Measurements from ENCODE around the gene BRMS1L. TPM values are rescaled to one million over a fixed set of nuclear protein-coding genes. Genes with fewer than 3 reads are reported as not detected.

The BRMS1L gene
- total and polyA plus RNA-seq, 2 of the 13 experiments (the other 11 are each of a cell fraction or from before 2014, with no cell fraction given), result 21.1 to 23.8 TPM

DNA sequence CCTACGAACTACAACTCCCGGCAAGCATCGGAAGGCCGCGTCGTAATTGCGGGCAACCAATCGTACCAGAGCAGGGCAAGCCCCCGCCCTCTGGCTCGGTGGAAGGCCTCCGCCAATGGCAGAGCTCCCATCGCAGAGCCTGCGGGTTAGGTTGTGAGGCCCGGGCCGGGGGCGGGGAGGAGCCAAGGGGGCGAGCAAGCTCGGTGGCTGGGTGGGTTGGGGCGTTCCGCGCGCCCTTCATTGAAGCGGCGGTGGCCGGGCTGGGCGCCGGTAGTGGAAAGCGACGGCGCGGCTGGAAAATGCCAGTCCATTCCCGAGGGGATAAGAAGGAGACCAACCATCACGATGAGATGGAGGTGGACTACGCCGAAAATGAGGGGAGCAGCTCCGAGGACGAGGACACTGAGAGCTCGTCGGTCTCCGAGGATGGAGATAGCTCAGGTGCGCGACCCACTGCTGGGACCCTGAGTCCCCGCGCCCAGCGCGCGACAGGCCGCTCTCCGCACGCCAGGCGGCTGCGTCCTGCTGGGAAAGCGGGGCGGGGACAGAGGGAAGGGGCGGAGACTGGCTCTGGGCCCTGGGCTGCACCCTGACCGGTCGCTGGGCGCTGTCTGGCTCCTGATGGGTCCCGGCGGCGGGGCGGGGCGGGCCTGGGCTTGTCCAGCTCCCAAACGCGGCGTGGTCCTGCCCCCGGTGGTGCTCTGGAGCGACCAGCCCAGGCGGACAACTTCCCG, at the start of gene BRMS1L (continued):
- peak; percentile 92; the same call in 1 of the 2 replicates for TF ChIP-seq ZNF720 (CRISPR knock-in tag; IDR thresholded peaks at IDR 0.05)
- TF ChIP-seq ZNF776 (CRISPR knock-in tag; IDR thresholded peaks at IDR 0.05), result peak; percentile 100
- peak; percentile 82 for TF ChIP-seq TEAD3 (CRISPR knock-in tag; optimal IDR thresholded peaks at IDR 0.05; ENCODE audit: borderline replicate concordance)
- peak; percentile 97 for TF ChIP-seq KLF9 (CRISPR knock-in tag; IDR thresholded peaks at IDR 0.05; ENCODE audit: low read depth)
- peak; percentile 82 for TF ChIP-seq SIN3A (IDR thresholded peaks at IDR 0.05; ENCODE audit: borderline replicate concordance, low read depth, low read length)
- TF ChIP-seq ZIK1 (CRISPR knock-in tag; IDR thresholded peaks at IDR 0.05; ENCODE audit: borderline replicate concordance, low read depth), result peak; percentile 98
- peak; percentile 82 for TF ChIP-seq BCL6 (CRISPR knock-in tag; IDR thresholded peaks at IDR 0.05)
- no peak for TF ChIP-seq SP1 (IDR thresholded peaks at IDR 0.05)
- peak; percentile 84 for TF ChIP-seq SP1 (CRISPR knock-in tag; IDR thresholded peaks at IDR 0.05)
- peak; percentile 98; the same call in 1 of the 2 replicates for TF ChIP-seq ZNF180 (CRISPR knock-in tag; IDR thresholded peaks at IDR 0.05; ENCODE audit: borderline replicate concordance, low read depth)
- TF ChIP-seq ZNF230 (CRISPR knock-in tag; IDR thresholded peaks at IDR 0.05), result peak; percentile 100
- TF ChIP-seq NFKB2 (CRISPR knock-in tag; IDR thresholded peaks at IDR 0.05; ENCODE audit: borderline replicate concordance), result peak; percentile 100
- peak; percentile 97 for TF ChIP-seq ZSCAN29 (CRISPR knock-in tag; conservative IDR thresholded peaks at IDR 0.05)
- TF ChIP-seq ZFP41 (CRISPR knock-in tag; IDR thresholded peaks at IDR 0.05; ENCODE audit: borderline replicate concordance), result peak; percentile 100
- TF ChIP-seq MBNL3 (CRISPR knock-in tag; conservative IDR thresholded peaks at IDR 0.05), result no peak
- TF ChIP-seq MED1 (CRISPR knock-in tag; IDR thresholded peaks at IDR 0.05), result peak; percentile 86
- TF ChIP-seq, protein P1, sequence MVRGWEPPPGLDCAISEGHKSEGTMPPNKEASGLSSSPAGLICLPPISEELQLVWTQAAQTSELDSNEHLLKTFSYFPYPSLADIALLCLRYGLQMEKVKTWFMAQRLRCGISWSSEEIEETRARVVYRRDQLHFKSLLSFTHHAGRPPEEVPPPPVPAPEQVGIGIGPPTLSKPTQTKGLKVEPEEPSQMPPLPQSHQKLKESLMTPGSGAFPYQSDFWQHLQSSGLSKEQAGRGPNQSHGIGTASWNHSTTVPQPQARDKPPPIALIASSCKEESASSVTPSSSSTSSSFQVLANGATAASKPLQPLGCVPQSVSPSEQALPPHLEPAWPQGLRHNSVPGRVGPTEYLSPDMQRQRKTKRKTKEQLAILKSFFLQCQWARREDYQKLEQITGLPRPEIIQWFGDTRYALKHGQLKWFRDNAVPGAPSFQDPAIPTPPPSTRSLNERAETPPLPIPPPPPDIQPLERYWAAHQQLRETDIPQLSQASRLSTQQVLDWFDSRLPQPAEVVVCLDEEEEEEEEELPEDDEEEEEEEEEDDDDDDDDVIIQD (CRISPR knock-in tag; IDR thresholded peaks at IDR 0.05; ENCODE audit: low read depth), result peak; percentile 94
- peak; percentile 77 for TF ChIP-seq SIX4 (CRISPR knock-in tag; IDR thresholded peaks at IDR 0.05)
- TF ChIP-seq, protein P2, sequence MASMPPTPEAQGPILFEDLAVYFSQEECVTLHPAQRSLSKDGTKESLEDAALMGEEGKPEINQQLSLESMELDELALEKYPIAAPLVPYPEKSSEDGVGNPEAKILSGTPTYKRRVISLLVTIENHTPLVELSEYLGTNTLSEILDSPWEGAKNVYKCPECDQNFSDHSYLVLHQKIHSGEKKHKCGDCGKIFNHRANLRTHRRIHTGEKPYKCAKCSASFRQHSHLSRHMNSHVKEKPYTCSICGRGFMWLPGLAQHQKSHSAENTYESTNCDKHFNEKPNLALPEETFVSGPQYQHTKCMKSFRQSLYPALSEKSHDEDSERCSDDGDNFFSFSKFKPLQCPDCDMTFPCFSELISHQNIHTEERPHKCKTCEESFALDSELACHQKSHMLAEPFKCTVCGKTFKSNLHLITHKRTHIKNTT (CRISPR knock-in tag; IDR thresholded peaks at IDR 0.05), result peak; percentile 85; the same call in 1 of the 2 replicates
- TF ChIP-seq TBP (CRISPR knock-in tag; IDR thresholded peaks at IDR 0.05), result peak; percentile 53; the same call in 1 of the 2 replicates
- peak; percentile 93 for TF ChIP-seq ELF3 (CRISPR knock-in tag; IDR thresholded peaks at IDR 0.05)
- peak; percentile 66; the same call in 1 of the 2 replicates for TF ChIP-seq ZSCAN20 (CRISPR knock-in tag; IDR thresholded peaks at IDR 0.05; ENCODE audit: borderline replicate concordance)
- TF ChIP-seq TGIF2 (CRISPR knock-in tag; IDR thresholded peaks at IDR 0.05), result peak; percentile 66
- peak; percentile 87 for TF ChIP-seq ZSCAN9 (CRISPR knock-in tag; IDR thresholded peaks at IDR 0.05; ENCODE audit: borderline replicate concordance)
- TF ChIP-seq SAFB2 (CRISPR knock-in tag; IDR thresholded peaks at IDR 0.05; ENCODE audit: borderline replicate concordance, low read depth), result peak; percentile 100
- peak; percentile 96 for TF ChIP-seq ZNF737 (CRISPR knock-in tag; IDR thresholded peaks at IDR 0.05; ENCODE audit: borderline replicate concordance)
- peak; percentile 99 for TF ChIP-seq CHCHD3 (CRISPR knock-in tag; IDR thresholded peaks at IDR 0.05)

All from HepG2 (cell line).